HG03354 (cell line): ENCODE results near the gene GMDS.
A peak's percentile ranks its signal among the peaks of the same experiment; 100 is the strongest.

ENCODE experiments used
- ATAC-seq: cut with Tn5 transposase; IDR thresholded peaks from one replicate; pipeline ENCODE4 v1.9.1; 2021; ENCODE audit warnings: mild to moderate bottlenecking; ENCODE audit not compliant: unreplicated experiment, poor library complexity, severe bottlenecking

GMDS gene

DNA sequence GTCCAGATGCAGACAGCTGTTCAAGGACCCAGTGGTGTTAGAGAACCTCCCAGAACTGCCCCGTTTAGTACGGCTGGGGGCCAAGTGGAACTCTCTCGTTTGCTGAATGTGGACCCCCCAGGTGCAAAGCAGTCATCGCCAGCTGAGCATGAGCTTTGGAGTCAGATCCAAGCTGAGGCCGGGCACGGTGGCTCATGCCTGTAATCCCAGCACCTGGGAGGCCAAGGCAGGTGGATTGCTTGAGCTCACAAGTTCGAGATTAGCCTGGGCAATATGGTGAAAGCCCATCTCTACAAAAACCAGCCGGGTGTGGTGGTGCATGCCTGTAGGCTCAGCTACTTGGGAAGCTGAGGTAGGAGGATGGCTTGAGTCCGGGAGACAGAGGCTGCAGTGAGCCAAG, 606.0 kb downstream of the GMDS start:
- no peak for ATAC-seq

DNA sequence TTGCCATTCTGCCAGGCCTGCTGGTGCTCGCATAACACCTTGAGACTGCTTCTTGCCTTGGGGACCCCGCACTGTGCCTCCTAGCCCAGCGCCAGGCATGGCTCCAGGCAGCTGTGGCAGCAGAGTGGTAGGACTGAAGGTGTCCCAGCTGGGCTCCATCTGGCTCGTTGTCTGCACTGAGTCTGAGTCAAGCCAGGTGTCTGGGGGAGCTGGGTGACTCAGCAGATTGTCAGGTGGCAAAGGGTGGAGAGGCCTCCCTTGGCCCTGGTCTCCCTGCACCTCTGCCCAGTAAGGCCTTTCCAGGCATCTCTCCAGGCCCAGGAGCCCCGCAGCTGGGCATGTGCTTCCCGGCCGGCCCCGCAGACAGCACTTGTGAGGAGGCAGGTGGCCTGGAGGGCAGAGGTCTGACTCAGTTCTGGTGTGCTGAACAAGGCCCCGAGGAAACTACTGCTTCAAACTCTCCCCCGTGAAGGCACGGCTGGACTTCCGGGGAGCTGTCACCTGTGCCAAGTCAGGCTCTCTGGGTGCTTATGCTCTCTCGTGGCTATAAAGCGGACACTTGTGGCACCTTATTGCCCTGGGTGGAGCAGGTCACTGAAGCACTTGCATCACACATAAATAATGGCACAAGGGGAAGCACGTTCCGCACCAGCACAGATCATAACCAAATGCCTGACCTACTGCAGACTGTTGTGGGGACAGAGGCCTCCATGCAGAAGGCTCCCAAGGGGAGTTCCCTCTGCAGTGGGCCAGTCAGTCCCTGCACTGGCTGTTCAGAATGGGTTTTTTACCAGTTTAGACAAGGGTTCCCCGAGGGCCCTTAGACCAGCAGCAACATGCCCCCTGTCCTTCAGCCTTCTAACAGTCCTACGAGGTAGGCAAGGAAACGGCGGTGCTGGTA, 608.2 kb downstream of the GMDS start:
- ATAC-seq: no peak

DNA sequence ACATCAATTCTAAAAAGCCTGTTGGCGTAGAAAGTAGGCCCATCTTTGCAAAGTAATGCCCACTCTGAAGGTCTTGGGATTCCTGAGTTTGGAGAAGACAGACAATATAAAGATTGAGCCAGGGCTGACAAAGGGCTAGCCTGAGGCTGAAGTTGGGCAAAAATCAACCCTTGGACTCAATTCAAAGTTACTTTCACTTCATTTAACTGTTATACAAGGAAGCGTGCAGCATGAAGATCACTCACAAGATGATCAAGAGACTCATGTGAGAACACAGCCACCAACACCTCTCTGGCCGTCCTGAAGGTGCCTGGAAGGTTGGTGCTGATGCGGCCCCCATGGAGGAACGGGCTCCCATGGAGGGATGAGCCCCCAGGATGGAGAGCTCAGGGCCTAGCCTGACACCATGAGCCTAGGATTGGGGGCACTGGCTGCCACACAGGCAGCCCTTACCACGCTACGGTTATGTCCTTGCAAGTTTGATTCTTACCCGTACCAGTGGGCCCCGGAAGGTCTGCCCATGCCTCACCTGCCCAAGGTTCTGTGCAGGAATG, 609.1 kb downstream of the GMDS start:
- ATAC-seq: no peak

DNA sequence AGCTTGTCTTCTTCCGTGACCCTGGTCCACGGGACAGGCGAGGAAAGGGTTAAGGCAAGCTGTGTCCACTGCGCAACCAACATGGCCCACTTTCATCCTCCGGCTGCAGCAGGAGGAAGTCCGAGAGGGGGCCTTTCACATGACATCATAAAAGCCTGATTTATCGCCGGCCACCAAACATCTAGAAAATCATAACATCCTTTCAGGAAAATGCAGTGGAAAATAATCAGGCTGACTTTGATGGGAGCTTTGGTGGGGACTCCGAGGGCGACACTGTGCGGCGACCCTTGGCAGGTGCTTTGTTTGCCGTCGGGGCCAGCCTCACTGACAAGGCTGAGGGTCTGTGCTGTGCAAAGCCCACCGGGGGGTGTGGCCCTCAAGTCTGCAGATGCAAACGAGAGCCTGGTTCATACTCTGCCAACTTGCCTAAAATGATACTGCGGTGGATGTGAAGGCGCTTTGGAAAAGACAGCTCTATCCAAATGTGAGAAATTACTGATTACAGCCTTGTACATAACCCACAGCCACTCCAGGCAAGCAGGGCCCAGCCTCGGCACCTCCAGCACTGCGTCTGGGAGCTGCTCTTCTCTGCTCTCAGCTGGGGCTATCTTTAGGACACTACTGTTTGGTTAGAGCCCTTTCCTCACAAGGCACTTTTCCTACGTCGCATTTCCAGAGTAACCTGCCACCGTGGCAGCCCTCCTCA, 609.9 kb downstream of the GMDS start:
- ATAC-seq: no peak

DNA sequence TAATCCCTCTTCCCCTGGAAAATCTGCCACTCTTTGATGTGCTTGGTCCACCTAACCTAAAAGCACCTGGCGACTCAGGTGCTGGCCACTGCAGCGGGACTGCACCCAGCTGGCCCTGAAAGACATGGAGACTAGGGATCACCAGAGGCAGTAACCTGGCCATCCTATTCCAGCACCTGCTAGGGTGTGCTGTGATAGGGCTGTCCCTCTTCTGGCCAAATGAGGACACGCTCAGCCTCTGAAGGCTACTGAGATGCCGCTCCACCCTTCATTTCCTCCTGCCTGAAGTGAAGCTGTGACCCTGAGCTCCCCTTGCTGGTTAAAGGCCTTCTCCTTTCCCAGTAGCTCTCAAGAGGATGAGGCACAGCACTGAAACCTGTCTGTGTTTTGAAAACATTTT, 611.3 kb downstream of the GMDS start:
- no peak for ATAC-seq

DNA sequence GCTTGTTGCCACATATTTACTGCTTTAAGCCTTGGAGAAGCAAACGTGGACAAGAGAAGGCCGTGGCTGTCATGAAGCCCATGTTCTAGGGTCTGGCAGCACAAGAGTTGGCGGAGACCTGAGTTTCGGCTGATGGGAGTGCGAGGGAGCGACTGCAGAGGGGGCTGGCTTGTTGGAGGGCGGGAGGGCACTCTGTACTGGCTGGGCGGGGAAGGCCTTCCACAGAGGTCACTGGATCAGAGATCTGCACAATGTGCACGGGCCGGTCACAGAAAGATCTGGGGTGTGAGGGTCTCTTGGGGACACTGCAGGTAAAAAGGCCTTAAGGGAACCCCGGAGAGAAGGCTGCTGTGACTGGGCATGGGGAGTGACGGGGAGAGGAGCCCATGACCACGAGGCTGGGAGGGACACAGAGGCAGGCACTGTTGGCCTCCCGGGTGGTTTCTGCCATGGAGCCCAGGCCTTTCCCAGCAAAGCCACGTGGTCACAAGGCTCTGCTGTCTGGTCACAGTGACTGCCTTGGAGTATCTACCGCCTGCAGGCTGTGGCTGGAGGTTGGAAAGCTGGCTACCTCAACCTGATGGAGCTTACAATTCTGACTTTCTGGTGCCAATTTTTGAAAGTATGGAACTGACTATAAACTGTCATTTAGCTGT, 611.9 kb downstream of the GMDS start:
- ATAC-seq: no peak

DNA sequence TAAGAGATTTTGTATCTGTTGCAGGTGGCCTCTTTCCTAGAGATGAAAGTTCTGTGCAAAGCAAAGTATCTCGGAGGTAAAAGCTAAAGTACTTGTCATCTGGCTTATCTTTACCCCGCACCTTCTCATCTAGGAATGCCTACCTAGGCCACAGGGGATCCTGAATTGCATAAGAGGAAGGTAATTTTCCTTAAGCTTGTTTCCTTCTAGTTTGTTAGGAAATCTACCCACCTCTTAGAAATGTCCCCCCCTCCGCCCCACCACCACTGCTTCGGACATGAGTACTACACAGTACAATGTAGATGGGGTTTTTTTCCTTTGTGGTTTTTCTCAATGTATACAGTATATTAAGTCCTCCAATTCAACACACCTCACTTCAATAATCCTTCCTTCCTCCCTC, 614.2 kb downstream of the GMDS start:
- ATAC-seq: no peak

DNA sequence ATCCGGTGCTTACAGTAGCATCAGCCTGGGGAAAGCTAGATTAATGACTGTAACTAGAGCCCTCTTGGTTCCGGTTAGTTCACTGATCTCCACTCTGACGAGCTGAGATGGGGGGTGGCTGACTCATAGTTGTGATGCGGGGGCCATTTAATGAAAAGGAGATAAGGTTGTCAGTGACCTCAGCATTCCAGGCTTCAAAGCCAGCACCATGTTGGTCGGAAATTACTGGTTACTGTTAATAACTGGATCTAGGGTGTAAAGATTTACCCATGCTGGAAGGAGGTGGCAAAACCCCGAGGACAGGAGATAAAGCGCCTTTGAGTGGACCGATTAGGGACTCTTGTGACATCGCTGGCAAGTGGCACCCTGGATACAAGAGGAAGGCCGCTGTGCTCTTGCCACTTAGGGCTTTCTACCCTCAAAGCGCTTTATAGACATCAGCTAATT, 614.6 kb downstream of the GMDS start:
- ATAC-seq: no peak

DNA sequence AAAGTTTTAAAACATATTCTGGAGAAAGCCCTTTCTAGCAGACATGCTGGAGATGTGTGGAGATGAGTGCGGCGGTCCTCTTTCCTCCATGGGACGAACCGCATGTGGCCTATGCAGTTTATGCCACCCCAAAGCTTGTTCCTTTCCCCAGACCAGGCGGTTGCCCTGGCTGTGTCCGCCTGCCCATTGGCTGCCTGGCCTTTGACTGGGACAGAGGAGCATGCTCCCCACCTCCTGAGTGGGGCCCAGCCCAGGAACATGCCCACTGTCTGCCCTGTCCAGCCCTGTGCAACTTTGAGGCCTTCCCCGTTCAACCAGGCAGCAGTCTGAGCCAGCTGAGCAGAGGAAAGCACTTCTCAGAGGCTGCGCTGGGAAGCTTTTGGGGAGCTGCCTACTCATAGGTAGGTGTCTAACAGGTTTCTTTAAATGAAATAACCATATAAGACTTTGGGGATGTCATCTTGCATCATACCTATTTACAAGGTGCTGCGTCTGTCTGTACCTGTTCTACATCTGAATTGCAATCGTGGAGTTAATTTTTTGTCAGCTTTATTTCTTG, 615.1 kb downstream of the GMDS start:
- ATAC-seq: no peak

DNA sequence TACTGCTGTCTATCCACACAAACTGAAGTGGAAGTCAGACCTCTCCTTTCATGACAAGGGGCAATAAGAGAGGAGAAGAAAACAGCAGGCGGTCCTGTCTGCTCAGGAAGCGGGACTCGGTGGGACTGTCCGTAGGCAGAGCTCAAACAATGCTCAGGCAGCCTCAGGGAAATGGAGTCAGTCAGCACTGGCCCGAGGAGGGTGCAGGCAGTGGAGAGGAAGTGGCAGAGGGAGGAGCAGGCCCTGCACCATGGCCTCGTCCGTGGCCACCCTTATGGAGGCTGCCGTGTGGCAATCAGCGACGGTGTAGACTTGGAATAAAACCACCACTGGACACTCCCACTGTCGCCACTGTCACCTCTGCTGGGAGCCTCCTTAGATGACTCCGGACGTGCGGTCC, 616.1 kb downstream of the GMDS start:
- ATAC-seq: no peak

DNA sequence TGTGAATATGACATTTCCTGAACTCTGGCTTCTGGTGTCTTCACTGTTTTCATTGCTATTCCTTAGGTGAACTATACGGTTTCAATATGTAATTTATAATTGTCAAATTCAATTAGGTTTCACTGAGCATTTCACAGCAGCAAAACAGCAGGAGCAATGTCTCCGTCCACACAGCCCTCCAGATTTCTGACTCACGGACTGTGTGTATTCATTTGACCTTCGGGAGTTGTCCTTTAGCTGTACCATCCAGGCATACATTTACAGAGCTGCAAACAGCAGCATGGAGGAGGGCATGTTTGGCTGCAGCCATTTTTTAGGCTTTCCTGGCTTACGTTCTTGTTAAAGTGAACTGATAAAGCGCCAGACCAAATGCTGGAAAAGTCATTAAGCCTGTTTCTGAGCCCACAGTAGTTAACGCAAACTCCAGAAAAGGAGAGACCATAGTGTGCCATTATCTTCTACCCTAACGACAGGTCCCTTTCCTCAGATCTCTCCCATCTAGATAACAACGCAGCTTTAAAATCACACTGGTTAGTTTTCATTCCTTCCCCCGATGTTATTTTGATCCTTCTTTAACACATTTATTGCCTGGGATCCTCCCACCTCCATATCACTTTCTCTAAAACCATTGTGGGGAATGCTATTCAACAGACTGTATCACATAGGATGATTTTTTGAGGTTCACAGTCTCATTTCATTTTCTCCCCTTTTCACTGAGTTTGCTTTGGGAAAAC, 617.4 kb downstream of the GMDS start:
- ATAC-seq: no peak

DNA sequence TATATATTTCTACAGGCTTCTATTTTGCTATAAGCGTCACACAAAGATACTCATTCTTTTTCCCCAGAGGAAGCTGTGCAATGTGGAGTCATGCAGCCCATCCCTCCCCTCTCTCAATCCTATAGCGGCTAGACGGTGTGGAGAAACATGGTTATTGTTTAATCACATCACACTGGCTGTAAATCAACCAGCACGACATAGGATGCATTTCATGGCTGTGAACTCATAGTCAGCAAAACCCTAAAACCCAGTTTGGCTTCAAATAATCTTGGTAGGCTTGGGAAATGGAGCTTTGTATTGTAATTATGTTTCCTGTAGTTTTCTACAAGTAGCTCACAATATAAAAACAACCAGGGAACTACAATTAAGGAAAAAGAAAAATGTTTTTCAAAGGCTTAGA, 618.9 kb downstream of the GMDS start:
- no peak for ATAC-seq

DNA sequence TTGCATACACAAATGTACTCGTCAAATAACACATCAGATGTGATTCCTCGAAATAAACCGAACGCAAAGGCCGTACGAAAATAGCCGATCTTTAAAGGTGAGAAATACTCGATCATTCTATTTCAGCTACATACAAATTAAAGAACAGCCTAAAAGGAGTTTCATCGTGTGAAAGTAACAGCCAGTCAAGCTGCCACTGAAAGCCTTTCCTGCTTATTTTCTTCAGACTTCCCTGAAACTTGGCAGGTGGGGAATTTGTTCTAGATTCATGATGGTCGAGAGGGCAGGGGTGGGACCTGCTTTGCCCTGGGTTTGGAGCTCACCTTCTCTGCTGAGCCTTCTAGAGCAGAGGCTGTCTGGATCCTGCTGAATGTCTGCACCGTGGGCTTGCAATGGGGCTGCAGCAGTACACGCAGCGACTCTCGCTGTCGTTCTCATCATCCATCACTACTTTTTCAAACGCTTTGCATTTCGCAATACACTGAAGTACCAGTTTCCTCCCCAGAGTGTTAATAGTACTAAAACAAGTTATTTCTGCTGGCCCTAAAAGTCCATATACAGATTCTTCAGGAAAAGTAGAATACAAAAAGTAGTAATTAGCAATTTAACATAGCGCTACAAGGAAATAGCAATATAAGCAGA, 619.5 kb downstream of the GMDS start:
- no peak for ATAC-seq

DNA sequence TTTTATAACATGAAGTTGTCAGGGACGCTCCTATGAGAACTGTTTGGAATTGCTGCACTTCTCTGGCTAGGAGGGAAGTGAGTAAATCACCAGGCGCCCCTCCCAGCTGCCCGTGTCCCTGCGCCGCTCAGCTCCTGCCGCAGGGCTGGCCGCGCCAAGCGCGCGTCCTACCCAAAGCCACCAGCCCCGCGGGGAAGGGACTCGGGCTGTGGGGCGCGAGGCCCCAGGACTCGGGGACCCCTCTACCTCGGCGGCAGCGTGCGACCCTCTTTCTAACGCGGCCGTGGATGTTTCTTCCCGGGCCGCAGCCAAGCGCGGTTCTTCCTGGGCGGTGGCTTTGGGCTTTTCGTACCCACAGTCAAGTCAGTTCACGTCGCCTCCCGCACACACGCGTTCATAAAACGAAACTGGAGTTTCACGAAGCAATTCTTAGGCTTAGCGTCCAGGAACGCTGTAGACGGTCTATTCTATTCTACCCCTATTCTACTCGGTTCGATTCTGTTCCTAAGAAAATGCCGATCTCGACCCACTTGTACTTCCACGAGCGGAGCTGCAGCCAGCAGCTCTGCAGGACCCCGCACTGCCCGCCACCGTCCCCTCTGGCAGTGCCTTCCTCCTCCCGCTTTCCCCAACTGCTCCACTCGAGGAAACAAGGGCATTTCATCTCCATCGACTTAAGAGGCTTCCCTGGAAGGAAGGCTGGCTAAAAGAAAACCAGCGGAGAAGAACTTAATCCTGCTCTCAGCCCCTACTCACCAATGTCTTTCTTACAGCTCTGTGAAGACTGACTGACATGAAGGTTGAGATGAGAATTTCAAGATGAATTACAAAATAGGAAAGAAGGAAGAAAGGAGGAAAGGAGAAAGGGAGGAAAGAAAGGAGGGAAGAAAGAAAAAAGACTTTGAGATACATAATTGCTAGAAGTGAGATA, 620.3 kb downstream of the GMDS start:
- ATAC-seq: peak; percentile 36

DNA sequence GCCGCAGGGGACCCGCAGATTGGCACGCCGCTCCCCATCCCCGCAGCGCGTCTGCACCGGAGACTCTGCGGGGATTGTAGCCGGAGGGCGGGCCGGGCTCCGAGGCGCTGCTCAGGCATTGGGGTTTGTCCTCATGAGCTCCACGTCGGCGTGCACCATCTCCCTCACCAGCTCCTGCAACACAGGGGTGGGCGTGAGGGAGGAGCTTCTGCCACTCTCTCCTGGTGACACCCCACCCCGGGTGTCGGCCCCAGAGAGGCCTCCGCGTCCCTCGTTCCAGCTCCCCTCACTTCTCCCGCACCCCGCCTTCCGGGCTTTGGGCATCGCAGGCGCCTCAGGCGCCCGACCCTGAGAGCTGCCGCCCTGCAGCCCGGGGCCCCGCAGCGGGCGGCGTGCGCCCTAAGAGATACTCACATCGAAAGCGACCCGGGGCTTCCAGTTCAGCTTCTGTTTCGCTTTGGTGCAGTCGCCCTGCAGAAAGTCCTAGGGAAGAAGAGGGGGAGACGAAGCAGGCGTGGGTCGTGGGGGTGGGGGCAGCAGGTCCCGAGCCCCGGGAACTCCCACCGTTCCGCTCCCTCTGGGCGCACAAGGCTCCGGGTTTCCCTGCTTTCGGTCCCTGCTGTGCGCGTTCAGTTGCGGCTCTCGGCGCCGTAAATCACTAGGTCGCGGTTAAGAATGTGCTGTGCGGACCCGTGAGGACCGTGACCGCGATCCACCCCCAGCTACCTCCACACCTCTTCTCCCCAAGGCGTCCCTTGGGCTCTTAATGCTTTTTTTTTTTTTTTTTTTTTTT, 621.2 kb downstream of the GMDS start:
- ATAC-seq: peak; percentile 69

DNA sequence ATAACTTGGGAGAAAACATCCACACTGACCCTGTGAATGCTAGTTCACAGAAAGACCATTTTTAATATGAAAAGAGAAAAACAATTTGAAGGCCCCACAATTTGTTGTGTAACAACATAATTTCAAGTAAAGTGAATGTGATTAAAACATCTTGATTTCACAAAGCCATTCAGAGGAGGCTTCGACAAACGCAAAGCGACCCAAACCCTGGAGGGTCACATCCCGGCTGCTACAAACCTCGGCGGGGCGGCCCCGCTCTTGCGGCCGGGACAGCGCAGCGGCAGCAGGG, 621.7 kb downstream of the GMDS start:
- no peak for ATAC-seq
